Stimulated activated CD8-positive, alpha-beta memory T cell treated with anti-CD3 and anti-CD28 coated beads, Interleukin-7, amount 100 ng/mL, for 1 hour (primary cell): Measurements from ENCODE around the gene SF3B6.
A peak's percentile ranks its signal among the peaks of the same experiment; 100 is the strongest.
"Not testable (repeated sequence)": the region's sequence is repeated elsewhere in the genome, so short reads cannot be mapped to it uniquely, and the experiment has no call there.

ENCODE experiments used
- DNase-seq, 2 donors: peaks; one replicate each; pipeline ENCODE4 v3.0.0-alpha.2; 2020; ENCODE audit warnings: low read depth in 2 of 2

Gene SF3B6, protein sequence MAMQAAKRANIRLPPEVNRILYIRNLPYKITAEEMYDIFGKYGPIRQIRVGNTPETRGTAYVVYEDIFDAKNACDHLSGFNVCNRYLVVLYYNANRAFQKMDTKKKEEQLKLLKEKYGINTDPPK

DNA sequence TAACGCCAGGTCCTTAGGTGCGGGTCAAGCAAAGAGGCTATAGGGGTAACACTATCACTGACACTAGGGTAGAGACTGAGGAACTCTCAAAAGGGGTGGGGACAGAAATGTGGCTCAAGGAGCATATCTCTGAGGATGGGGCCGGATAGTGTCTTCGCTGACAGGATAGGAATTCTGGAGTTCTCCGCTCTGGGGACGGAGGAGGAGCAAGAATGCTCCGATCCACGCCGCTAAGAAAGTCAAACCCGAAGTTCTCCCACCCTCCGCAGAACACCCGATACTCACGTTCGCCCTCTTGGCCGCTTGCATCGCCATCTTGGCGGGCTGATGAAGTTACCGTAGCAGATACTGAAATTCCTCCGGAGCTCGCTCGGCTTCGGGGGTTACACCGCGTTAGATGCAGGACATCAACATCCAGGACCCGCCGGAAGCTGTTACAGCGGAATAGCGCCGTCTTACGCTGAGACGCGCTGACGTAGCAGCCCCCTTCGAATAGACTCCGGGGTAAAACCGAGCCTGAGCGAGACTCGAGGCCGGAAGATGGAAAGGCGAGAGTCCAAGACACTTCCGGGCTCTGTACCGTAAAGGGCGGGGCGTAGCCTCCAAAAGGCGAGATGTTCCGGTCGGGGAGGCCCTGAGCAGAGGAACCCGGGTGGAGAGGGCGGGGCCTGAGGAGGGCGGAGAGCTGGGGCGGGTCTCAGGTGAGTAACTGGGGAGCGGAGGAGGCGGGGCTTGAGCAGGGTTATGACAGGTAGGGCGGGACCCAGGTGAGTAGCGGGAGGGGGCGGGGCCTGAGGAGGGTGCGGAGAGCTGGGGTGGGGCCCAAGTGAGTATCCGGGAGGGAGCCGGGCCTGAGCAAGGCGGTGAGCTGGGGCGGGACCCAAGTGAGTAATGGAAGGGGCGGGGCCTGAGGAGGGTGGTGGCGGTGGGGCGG is at the start of gene SF3B6:
SF3B6 (minus strand) TSS at position 412 of the 934 bp plus-strand sequence; CDS start at position 315, 97 bp downstream.
- peak; percentile 96 to 99 for DNase-seq

DNA sequence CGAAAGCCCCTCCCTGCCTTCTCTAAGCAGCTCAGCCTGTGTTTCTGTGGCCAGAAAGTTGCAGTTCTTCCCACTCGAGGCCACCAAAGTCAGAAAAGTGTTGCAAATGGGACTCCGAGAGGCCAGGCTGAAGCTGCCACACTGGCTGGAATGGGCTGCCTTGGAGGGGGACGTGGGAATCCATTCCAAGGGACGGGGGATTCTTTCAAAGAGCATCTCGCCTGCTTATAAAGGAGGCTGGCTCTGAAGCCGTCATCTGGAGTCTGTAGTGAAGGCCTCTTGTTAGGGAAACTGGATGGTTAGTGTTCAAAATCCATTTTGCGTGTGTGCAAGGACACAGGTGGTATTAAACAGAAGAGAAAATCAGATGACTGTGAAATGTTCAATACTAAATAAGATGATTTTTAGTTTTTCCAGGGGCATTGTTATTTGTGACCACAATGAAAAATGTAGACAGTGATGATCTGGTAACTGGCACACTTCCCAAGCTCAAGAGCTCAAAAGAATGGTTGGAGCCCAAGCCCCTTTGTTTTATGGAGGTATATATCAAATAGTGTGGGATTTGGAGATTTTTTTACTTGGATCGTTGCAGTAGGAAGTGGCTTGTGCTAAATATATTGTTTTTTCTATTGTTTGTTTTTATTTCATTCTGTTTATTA is 47.9 kb upstream of the SF3B6 start:
- no peak for DNase-seq

DNA sequence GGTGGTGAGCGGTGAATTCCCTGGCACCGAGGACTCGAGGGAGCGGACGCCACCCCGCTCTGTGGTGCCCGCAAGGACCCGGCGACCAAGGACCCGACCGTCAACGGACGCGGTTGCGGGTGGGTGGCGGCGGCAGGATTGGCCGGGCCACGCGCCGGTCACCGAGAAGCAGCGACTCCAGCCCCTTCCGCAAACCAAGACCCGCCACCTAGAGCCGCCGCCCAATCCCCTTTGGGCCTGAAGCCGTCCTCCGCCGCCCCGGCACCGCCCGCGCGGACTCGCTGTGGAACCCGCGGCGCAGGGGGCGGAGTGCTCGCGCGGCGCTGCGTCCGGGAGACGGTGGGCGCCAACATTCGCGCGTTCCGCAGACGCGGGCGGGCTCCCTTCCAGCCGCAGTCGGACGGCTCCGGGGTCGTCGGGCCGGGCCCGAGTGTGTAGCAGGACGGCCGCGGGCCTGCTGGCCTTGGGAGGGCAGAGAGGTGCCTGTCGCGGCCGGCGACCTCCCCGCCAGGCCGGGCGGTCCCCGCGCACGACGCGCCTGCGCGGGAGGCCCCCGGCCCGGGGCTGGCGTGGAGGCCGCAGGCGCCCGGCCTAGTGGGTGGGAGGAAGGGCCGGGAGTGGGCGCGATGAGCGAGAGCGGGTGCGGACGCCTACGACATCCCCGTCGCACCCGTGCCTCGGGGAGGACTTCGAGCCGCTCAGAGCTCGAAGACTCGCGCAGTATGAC is 47.2 kb upstream of the SF3B6 start, which contains the start of the genes FAM228B and PFN4:
FAM228B (plus strand) TSS at position 275 of the 727 bp plus-strand sequence. CDS start 893 bp downstream, outside the sequence.
PFN4 (minus strand) TSS at position 140 of the 727 bp plus-strand sequence. CDS start 799 bp downstream, outside the sequence.
- peak; percentile 23 to 29 for DNase-seq

DNA sequence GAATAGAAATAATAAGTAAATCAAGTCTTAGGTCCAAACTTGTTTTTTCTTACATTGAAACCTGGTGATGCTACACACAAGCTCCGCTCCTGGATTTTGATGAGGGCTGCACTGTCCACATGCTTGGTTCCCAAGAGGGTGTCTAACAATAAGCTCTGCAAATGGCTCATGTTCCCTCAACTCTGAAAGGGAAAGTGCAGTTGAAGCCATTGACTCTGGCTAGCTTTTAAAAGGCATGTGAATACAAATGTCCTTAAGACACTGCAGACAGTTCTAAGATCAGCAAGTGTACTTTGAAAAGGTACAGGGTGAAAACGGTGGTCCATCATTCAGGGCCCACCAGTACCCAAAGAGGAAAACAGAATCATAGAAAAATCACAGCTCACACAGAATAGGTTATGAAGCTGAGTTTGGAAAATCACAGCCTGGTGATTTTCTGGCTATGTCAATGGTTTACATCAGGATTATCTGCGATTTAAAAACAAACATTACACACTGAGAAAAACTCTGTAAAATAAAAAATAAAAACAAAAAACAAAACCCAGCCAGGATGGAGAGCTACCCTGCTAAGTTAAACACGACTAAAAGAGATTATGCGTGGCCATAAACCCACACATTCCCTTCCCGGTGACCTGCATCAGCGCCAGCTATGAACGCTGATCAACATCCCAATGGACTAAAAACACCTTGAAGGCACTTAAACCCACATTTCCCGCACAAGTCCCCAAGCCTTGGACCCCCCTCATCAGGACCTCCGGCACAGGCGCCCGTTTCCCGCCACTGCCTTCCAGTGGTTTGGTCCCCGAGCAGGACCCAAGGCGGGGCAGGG is 46.5 kb upstream of the SF3B6 start:
- no peak for DNase-seq

DNA sequence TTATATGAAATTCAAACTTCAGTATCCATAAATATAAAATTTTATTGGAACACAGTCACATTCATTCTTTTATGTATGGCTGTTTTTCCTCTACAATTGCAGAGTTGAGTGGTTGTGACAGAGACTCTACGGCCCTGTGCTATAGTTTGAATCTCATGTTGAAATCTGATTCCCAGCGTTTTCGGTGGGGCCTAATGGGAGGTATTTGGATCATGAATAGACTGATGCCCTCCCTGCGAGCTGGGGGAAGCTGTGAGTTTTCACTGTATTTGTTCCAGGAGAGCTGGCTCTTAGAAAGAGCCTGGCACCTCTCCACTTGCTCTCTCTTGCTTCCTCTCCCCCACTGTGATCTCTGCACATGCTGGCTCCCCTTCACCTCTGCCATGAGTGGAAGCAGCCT is 45.3 kb upstream of the SF3B6 start:
- no peak for DNase-seq

DNA sequence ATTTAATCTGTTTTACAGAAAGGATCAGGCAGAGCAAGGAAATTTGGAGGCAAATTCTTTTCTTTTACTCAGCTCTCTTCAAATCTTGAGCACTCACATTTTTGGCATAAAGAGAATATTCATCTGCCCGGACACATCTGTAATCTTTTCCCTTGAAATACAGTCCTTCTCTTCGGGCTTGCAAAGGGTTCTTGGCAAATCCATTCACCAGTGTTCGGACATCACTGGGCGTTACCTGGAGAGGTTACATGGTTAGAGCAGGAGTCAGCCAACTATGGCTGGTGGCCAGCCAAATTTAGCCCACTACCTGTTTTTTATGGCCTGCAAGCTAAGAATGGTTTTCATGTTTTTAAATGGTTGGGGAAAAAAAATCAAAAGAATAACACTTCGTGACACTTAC is 44.9 kb upstream of the SF3B6 start:
- no peak for DNase-seq

DNA sequence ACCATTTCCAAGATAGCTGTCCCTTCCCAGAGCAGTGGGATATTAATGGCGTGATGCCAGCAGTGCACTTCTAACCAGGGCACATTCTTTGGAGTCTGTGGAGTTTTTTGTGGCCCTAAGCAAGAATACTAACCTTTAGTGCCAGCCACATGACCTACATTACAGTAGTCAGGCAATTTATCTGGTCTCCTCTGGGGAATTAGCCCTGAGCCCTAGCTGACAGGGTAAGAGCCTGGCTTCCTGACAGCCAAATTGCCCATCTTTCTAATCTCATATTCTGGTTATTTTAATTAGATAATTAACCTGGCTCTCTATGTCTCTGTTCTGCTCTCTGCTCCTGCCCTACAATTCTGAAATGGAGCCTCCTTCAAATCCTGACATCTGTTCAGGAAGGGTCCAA is 41.8 kb upstream of the SF3B6 start:
- no peak for DNase-seq

DNA sequence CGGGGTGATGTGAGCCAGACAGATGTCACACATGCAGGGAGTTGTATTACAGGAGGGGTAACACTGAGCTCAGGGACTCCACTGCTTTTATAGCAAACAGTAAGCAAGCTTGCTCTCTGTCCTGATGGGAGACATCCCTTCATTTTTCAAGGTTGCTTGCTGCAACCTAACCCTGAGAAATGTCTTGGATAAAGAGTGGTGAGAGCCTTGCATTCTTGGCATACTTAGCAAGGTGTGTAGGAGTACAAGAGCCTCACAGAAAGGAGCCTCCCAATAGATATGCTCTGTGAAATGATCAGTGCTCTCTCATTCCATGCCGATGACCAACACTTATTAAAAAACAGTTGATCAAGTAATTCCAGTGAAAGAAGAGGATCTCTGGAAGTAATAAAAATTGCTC is 38.9 kb upstream of the SF3B6 start:
- DNase-seq: no peak

DNA sequence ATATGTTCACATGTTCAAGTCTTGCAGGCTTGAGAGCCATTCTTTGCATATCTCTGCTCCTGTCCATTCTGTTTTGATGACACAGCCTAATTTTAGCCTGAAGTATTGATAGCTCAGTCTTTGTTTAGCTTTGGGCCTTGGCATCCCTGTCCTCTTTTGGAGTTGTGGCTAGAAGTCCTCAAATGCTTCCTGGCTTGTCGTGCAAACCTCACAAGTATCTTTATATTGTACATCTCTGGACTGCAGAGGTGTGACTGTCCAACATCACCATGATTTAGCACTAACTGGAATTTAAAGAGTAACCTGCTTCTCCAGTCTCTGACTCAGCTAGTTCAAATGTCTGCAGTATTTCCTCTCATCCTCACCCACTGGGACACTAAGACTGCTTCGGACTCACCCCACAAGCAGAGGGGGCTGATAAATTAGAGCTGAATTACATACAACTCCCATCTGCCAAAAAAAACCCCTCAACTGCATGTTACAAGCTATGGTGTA is 35.3 kb upstream of the SF3B6 start:
- no peak for DNase-seq

DNA sequence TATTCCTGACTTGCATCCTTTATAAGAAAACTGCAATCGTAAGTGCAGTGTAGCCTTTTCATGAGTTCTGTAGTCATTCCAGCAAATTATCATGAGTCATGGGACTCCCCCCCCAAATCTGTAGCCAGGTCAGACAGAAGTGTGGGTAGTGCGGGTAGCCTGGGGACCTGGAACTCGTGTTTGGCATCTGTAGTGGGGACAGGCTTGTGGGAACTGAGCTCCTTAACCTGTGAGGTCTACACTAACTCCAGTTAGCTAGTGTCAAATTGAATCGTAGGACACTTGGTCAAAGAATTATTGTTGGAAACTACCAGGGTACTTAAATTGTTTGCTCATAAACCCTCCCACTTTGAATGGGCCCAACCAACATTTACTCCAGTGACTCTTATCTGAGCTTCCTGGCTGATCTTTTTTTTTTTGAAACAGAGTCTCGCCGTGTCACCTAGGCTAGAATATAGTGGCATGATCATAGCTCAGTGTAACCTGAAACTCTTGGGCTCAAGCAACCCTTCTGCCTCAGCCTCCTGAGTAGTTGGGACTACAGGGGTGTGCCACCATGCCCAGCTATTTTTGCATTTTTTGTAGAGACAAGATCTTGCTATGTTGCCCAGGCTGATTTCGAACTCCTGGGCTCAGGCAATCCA is 34.7 kb upstream of the SF3B6 start:
- no peak for DNase-seq

DNA sequence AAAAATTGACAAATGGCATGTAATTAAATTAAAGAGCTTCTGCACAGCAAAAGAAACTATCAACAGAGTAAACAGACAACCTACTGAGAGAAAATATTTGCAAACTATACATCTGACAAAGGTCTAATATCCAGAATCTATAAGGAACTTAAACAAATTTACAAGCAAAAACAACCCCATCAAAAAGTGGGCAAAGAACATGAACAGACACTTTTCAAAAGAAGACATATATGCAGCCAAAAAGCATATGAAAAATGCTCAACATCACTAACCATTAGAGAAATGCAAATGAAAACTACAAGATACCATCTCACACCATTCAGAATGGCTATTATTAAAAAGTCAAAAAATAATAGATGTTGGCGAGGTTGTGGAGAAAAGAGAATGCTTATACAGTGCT is 33.3 kb upstream of the SF3B6 start:
- DNase-seq: not testable (repeated sequence)

DNA sequence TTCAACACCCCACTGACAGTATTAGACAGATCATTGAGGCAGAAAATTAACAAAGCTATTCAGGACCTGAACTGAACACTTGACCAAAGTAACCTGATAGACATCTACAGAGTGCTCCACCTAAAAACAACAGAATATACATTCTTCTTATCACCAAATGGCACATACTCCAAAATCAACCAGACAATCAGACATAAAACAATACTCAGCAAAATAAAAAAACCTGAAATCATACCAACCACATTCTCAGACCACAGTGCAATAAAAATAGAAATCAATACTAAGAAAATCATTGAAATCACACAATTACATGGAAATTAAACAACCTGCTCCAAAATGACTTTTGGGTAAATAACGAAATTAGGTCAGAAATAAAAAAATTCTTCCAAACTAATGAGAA is 31.2 kb upstream of the SF3B6 start:
- DNase-seq: no peak

DNA sequence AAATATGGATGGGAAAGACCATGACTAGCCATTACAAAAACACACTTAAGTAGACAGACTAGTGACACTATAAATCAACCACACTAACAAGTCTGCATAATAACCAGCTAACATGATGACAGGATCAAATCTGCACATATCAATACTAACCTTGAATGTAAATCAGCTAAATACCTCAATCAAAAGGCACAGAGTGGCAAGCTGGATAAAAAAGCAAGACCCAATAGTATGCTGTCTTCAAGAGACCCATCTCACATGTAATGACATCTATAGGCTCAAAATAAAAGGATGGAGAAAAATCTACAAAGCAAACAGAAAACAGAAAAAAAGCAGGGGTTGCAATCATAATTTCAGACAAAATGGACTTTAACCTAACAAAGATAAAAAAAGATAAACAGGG is 30.7 kb upstream of the SF3B6 start:
- no peak for DNase-seq

DNA sequence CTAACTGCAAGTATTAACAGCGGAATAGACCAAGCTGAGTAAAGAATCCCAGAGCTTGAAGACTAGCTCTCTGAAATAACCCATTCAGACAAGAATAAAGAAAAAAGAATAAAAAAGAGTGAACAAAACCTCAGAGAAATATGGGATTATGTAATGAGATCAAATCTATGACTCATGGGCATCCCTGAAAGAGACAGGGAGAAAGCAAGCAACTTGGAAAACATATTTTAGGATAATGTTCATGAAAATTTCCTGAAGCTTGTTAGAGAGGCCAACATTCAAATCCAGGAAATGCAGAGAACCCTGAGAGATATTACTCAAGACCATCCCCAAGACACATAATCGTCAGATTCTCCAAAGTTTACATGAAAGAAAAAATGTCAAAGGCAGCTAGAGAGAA is 29.7 kb upstream of the SF3B6 start:
- DNase-seq: no peak

DNA sequence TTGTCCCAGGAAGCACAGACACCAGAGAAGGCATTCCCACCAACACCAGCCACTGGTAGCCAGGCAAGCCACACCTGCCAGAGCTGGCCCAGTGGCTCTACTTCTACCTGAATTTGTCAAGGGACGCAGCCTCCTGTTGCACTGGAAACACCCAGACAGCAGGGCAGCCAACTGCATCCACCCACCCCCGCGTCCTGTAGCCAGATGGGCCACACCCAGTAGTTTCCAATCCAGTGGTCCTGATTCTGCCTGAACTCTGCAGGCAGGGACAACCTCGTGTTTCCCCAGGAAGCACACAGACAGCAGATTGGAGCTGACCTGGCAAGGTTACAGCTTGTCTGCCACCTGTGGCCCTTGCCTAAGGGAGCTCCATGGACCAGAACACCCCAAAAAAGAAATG is 28.8 kb upstream of the SF3B6 start:
- no peak for DNase-seq

DNA sequence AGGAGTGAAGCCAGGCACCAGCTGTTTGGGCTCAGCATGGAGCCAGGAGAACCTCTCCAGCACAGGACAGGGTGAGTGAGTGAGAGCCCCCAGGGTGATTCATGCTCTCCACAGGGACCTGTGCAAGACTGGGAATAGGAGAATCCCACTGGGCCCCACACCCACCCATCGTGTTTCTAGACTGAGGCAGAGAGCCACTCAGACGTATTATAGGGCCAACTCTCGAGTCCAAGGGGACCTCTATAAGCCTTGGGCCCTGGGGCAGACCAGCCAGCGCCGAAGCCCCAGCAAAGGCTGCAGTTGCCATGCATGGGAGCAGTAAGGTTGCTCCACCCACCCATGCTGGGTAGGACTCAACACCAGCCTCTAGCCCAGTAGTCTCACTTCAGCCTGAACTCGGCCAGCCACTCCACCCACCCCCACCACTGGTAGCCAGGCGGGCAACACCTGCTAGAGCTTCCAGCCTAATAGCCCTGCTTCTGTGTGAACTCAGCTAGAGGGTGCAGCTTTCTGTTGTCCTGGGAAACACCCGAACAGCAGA is 28.1 kb upstream of the SF3B6 start:
- no peak for DNase-seq

DNA sequence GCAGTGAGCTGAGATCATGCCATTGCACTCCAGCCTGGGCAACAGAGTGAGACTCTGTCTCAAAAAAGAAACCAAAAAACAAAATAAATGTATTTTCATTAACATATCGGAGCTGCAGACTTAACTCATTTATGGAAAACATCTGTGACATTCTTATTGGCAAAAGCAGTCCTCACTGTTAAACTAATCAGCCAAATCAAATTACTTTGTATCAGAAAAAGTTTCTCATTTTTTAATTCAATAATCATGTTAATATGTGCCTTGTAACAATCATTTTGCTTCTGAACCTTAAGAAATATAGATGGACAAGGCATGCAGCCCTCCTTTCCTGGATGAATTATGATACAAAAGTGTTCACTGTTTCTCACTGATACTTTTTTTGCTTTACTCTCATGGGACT is 26.6 kb upstream of the SF3B6 start:
- no peak for DNase-seq

DNA sequence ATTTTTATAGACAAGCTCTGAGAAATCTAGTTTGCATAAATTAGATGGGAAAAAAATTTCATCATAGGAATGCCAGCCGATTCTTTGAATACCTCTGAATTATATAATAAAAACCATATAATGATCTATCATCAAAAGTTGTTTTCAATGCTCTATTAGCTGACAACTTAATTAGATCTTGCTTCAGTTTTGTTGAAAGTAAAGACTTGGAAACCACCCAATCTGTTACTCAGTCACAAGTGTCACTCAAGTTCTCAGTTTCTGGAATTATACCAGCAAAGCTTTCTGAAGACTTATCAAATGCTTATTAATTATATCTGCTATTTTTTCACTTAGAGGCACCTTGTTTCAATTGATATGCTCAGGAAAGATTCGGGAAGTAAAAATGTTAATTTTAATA is 25.9 kb upstream of the SF3B6 start:
- no peak for DNase-seq

DNA sequence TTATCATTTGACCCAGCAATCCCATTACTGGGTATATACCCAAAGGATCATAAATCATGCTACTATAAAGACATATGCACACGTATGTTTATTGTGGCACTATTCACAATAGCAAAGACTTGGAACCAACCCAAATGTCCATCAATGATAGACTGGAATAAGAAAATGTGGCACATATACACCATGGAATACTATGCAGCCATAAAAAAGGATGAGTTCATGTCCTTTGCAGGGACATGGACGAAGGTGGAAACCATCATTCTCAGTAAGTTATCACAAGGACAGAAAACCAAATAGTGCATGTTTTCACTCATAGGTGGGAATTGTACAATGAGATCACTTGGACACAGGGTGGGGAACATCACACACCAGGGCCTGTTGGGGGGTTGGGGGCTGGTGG is 24.6 kb upstream of the SF3B6 start:
- DNase-seq: not testable (repeated sequence)

DNA sequence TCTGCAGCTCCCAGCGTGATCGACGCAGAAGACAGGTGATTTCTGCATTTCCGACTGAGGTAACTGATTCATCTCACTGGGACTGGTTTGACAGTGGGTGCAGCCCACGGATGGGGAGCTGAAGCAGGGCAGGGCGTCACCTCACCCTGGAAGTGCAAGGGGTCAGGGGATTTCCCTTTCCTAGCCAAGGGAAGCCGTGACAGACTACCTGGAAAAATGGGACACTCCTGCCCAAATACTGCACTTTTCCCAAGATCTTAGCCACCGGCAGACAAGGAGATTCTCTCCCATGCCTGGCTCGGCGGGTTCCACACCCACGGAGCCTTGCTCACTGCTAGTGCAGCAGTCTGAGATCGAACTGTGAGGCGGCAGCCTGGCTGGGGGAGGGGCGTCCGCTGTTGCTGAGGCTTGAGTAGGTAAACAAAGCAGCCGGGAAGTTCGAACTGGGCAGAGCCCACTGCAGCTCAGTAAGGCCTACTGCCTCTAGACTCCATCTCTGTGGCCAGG is 19.1 kb upstream of the SF3B6 start:
- not testable (repeated sequence) for DNase-seq
